NT2/D1 (cell line): Measurements from ENCODE around the gene OGA.

Experiments
- SUZ12 ChIP-seq: IDR thresholded peaks from 2 replicates; pipeline ENCODE4 v1.6.1; 2011; ENCODE audit not compliant: insufficient read length, insufficient read depth; ENCODE audit errors: extremely low read depth
- YY1 ChIP-seq: IDR thresholded peaks from 2 replicates; pipeline ENCODE4 v1.6.1; 2011; ENCODE audit not compliant: insufficient read length, insufficient read depth
- ZNF274 ChIP-seq: IDR thresholded peaks from 2 replicates; pipeline ENCODE4 v1.6.1; 2011; ENCODE audit warnings: mild to moderate bottlenecking, low read depth, low read length

DNA sequence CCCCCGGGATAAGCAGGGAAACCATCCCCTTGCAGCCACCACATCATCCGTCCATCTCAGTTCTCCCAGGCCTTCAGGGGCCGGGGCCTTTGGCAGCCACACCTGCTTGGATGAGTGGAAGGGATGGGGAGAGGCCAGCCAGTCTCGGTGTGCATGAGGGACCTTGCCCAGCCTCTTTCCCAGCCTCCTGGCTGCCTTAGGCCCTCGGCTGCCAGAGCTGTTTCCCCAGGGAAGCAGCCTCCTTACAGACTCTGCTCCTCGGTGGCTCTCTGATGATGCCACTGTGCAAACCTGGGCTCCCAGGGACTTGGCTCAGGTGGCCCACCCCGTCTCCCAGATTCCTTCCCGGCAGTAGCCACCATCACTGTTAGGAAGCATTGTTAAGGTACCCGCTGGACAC is 57.0 kb downstream of the OGA start:
- TF ChIP-seq ZNF274, result no peak
- no peak for TF ChIP-seq YY1
- TF ChIP-seq SUZ12, result no peak
